Activated CD4-positive, alpha-beta T cell treated with anti-CD3 and anti-CD28 coated beads, Interleukin-2, amount 50 U/mL, for 16 hours (primary cell): ENCODE data around the gene HGS.

Source experiments
- DNase-seq: peaks from one replicate; pipeline ENCODE4 v3.0.0-alpha.2; 2020

HGS gene

GRCh38 chr17:81707725-81708646, 24.2 kb downstream of the HGS start:
- DNase-seq: no peak

GRCh38 chr17:81708739-81709185, 25.0 kb downstream of the HGS start:
- no peak for DNase-seq

- no peak for DNase-seq
Measured at GRCh38 chr17:81710514-81711308, 26.9 kb downstream of the HGS start.

DNA sequence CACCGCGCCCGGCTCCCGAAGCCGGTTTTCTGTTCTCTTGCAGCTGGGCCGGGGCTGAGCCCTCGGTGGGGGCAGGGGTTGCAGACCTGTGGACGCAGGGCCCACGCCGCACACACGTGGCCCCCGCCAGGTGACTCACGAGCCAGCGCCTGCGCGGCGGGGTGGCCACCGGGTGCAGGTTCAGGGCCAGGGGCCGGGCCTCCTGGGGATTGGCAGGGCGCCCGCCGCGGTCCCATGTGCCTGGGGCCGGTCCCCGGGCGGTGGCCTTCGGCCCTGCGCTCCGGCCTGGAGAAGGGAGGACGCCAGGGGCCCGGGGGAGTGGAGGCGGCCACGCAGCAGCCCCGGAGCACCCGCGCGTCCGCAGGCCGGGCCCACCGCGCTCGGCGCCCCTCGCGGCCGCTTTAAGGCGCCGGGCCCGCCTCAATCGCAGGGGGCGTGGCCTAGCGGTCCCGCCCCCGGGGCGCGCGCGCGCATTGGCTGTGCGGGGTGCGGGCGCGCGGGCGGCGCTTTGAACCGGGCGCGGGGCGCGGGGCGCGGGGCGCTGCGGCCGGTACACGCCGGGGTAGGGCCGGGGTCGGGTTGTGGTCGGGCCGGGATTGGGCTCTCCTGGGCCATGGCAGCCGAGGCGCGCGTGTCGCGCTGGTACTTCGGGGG, 28.1 kb downstream of the HGS start, which contains the start of gene SLC25A10:
TSS of gene SLC25A10 (plus strand) at position 471 of the 654 bp plus-strand sequence. CDS start at position 614, 143 bp downstream.
- DNase-seq: peak; percentile 85

DNA sequence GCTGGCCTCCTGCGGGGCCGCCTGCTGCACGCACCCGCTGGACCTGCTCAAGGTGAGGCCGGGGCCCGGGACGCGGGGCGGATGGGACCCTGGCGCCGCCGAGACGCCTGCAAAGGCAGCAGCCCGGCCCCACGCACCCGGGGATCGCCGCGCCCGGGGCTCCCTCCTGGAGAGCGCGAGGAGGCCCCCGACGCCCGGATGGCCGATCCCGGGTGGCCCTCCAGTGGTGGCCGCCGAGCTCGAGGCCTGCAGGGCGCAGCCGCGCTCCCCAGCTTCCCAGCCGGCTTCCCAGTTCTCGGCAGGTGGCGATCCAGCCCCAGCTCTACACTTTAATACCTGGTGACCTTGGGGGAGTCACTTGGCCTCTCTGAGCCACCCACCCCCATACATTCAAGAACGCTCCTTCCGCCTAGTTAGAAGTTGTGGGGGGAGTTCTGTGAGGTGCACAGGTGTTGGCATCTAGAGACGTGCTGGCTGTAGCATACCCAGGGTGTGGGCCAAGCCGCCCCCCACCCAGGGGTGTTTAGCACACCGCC, 28.7 kb downstream of the HGS start:
- no peak for DNase-seq

GRCh38 chr17:81713004-81713555, 29.3 kb downstream of the HGS start:
- no peak for DNase-seq

DNA sequence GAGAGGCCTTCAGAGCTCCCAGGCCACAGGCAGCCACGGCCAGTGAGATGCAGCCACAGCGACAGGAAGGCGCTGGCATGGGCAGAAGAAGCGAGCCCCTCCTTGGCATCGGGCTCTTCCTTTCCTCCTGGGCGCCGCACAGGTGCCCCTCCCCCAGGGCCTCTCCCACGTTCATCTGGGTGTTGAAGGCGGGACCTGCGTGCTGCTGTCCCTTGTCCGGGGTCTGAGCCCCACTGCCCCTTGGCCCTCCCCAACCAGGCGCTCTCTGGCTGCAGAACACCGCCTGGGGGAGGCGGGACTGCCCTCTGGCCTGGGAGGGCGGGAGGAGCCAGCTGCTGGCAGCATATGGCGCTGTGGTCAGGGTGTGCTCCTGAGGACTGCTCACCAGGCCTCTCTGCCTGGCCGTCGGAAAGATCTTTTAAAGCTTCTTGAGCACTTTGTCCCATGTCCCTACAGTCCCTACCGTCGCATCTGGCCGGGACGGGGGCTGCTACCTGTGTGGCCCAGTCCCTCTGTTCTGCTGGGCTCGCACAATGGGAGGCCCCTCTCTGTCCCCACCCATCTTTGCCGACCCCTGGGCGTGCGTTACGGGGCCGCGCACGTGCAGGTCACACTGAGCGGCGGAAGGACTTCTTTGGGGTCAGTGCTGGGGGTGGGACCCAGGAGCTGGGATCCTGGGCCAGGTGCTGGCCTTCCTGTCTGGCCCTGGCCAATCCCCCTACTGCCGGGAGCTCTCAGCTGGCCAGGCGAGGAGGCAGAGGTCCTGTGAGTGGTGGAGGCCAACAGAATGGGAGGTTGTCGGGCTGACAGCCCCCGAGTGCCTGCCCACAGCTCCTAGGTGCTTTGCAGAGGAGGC, 30.0 kb downstream of the HGS start:
- DNase-seq: no peak

DNA sequence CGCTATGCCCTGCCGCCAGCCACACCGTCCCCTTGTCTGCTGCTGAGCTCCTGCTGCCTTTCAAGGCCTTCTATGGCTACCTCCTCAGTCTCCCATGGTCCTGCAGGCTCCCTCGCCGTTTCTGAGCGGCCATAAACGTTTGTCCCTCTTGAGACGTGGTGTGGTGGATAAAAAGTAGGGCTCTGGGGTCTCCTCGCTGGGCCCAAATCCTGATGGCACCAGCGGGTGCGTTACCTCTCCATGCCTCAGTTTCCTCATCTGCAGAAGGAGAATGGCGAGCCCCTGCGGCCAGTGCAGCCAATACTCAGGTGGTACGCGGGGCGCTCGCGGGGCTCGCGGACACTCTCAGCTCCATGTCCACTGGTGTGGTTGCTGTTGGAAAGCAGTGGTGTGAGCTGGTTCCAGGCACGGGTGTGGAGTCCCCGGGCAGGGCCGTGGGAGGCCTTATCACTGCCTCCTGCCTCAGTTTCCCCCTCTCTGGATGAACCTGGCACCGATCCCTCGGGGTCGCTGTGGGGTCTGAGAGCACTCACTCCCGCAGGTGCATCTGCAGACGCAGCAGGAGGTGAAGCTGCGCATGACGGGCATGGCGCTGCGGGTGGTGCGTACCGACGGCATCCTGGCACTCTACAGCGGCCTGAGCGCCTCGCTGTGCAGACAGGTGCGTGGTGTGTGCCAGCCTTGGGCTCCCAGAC, 30.7 kb downstream of the HGS start:
- DNase-seq: no peak

- no peak for DNase-seq
Measured at GRCh38 chr17:81715107-81715871, 31.5 kb downstream of the HGS start.

- DNase-seq: no peak
Measured at GRCh38 chr17:81715872-81716673, 32.3 kb downstream of the HGS start.

DNA sequence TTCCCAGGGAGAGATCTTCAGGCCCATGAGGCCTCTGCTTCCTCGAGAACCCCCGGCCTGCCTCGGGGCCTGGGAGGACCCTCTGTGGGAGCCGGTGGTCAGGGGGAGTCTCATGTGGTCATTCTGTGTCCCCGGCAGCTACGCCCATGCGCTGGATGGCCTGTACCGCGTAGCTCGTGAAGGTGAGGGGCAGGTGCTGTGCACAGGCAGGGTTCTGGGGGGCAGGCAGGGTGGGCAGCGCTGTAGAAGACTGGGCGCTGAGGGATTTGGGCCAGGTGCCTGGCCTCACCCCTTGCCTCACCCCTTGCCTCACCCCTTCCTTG, 32.8 kb downstream of the HGS start:
- DNase-seq: no peak

DNA sequence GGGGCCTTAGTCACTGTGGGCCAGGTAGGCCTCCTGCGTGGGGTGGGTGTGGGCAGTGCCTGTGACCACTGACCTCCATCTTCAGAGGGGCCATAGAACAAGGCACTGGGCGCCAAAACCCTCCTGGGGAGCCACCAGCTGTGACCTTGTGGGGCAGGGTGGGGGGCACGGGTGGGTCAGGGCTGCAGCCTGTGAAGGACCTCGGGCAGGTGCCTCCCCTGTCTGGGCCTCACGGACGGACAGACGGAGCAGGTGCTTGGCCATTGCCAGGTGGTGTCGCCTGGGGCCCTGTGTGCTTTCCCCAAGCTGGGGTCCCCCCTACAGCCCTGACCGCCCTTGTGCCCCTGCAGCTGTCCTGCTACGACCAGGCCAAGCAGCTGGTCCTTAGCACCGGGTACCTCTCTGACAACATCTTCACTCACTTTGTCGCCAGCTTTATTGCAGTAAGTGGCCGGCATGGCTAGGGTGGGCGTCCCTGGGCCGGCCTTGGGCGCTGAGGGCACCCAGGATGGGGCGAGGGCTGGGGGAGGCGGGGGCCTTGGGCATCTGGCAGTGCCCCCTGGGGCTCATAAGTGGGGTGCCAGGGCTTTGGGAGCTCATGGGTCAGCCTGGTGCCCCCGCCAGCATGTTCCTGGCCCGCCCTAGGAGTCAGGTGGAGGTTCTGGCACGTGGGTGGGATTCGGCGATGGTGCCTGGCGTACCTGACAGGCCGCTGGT, 33.4 kb downstream of the HGS start:
- DNase-seq: no peak

GRCh38 chr17:81717766-81718089, 33.9 kb downstream of the HGS start:
- DNase-seq: no peak

GRCh38 chr17:81719410-81720266, 35.8 kb downstream of the HGS start:
- no peak for DNase-seq

GRCh38 chr17:81720267-81721071, 36.7 kb downstream of the HGS start:
- DNase-seq: no peak

DNA sequence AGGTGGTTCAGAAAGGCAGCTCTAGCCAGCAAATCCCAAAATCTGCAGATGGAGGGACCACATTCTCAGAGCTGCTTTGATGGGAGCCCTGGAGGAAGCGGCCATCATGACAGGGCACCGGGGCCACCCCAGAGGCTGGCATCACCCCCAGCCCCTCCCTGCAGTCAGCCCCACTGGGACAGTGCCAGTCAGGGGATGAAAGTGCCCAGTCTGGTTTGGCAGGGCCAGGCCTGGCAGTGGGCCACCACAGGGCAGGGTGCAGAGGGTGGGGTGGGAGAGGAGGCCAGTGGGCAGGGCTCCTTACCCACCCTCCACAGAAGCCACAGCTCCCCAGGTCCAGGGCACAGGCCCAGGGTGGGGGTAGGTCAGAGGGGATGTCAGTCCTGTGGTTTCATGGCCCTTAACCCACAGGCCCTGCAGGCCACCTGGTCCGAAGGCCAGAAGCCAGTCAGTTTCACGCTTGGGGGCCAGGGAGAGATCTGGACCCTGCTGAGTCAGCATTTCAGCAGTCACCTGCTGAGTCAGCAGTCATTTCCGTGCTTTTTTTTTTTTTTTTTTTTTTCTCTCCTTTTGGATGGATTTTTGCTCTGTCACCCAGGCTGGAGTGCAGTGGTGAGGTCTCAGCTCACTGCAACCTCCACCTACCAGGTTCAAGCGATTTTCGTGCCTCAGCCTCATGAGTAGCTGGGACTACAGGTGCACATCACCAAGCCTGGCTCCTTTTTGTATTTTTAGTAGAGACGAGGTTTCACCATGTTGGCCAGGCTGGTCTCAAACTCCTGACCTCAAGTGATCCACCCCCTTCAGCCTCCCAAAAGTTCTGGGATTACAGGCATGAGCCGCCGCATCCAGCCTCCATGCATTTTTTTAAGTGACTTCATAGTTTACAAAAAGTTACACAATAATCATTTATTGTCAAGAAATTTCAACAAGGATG, 38.6 kb downstream of the HGS start:
- no peak for DNase-seq
